Embryonic facial prominence (tissue), 1 donor: ENCODE data around the gene TLE4.
"Not testable (repeated sequence)": the region's sequence is repeated elsewhere in the genome, so short reads cannot be mapped to it uniquely, and the experiment has no call there.

Source experiments
- DNase-seq: peaks from one replicate; pipeline ENCODE4 v3.0.0-alpha.2; 2016; ENCODE audit errors: extremely low spot score

The TLE4 gene

DNA sequence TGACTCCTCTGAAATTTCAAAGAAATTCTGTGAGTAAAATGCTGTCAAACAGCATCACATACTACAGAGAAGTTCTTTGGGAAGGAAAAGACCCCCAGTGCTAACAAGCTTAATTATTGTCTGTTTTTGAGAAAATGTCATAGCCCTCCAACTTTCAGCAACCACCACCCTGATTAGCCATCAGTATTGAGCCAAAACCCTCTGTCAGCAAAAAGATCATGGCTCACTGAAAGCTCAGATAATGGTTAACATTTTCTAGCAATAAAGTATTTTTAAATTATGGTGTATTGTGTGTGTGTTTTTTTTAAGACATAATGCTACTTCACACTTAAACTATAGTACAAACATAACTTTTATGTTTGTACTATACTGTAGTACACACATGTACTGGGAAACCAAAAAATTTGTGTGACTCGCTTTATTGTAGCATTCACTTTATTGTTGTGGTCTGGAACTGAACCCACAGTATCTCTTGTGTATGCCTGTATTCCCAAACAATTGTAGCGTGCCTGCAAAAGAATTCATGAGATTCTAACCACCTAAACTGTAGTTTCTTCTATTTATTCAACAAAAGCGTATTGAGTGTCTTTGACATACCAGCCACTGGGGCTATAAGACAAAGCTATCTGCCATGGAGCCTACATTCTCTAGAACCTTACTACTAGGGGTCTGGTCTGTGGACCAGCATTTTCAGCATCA lies 31.6 kb downstream of the TLE4 start:
- DNase-seq: no peak

DNA sequence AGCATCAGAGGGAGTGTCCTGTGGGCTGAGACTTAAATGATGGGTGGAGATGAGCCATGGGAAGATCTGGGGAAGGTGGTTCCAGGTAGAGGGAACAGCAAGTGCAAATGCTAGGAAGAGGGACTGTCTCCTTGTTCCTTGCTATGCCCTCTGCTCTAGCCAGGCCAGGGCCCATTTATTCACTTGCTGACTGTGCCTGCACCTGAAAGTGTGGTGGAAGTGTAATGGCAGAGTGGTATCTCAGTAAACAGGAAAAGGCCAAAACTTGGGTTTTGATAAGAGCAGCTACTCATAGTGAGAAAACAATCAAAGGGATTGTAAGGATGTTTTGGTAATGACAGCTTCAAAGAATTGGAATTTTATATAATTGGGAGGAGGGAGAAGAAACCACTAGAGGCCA lies 32.4 kb downstream of the TLE4 start:
- DNase-seq: no peak

DNA sequence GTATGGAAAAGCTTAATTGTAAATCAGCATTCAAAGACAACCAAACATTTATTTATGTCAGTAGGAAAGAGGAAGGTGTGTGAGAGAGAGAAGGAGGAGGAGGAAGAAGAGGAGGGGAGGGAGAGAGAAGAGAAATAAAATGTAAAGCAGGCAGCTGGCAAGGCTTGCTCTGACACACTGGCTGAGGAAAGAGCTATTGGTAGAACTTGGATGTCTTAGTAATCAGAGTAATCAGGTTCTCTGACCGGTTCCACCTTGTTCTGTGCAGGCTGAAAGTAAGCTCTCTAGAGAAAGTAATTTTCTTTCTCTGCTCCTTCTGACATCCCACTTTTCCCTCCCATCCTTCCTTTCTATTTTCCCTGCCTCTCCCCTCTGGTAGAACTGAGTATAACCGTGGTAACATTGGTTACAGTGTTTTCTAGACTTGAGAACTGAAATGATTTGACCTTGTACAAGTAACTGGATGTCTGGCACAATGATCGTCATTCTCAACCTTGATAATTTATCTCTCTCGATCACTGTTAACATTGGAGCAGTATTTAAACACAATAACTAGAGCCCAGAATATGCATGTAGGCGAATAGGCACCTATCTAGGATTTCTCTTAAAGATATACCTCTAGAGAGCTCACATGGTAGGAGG lies 33.3 kb downstream of the TLE4 start:
- DNase-seq: no peak

DNA sequence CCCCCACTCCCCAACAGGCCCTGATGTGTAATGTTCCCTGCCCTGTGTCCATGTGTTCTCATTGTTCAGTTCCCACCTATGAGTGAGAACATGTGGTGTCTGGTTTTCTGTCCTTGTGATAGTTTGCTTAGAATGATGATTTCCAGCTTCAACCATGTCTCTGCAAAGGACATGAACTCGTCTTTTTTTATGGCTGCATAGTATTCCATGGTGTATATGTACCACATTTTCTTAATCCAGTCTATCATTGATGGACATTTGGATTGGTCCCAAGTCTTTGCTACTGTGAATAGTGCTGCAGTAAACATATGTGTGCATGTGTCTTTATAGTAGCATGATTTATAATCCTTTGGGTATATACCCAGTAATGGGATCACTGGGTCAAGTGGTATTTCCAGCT lies 34.8 kb downstream of the TLE4 start:
- not testable (repeated sequence) for DNase-seq

DNA sequence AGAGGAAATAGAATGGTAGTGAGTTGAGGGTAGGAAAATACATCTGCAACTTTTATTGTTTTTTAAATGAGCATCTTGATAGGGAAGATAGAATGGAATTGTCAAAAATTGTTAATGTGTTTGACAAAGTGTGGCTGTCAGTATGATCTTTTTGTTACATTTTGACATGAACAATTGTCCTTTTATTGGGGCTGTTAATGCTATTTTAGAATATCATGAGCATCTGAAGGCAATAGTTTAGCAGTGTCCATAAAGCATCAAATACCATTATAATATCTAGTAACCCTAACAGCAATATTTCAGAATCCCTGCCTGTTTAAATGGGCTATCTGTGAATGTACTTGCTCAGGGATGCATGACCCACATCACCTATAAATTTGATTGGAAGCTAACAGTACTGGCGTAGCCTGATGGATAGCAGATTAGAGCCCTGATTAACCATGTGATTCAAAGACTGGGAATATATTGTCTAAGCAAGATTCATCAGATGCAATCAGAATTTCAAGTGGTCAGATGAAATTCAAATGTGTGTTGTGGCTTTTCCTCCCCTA lies 37.8 kb downstream of the TLE4 start:
- DNase-seq: no peak

DNA sequence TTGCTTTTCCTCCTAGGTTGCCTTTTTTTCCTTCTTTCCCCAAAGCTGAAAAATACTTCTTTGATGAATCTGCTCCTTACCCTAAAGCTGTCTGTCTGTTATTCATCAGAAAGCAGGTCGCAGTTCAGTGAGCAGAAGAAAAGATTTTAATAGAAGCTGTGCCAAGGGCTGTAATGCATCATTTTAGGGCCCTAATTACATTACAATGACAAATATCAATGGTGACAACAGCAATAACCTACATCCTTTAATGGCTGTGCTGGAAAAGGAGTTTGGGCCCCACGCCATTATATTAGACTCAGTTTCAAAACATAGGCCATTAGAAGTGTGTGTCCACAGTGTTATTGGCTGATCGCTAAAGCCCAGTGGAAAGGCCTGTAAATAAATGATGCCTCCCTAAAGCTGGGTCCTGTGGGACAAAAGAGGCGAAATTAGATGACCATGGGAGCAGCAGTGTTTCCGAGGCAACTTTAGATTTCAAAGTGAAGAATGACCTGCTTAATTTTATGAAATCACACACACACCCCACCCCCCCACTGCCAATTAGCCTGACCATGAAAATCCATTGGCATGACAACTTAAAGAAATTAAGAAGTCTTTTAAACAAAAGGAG lies 38.4 kb downstream of the TLE4 start:
- DNase-seq: no peak

DNA sequence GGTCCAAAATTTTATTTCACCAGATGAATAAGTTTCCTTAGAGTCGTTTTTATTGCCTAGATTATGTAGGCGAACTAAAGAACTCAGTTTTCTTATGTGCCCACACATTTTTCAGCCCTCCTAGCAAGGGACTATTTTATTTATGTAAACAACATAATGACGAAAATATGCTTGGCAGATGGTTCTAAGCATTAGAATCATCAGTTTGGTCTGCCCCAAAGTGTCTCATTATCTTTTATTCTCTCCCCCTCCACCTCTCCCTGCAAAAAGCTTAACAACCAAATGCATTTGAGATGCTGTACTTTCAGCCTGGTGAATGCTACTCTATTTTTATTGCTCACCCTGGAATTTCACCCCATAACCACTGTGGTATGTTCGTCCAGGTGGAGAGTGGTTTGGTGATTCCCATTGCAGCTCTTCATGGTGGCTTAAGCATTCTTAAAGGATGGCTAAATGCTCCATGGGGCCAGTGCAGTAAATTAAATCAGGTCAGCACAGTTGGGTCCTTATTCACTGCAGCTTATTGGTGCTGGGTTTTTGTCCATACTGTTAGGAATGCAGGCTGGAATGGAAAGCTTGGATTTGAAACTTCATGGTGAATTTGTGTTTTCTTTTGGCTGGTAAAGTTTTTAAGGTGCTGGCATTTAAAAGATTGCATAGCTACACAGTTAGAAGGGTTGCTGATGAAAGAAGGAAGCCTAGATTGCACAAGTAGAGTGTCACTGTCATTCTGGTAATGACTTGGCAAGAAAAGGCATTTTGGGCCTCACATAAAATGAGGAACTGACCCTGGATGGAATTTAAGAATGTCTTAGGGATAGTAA lies 39.2 kb downstream of the TLE4 start:
- DNase-seq: no peak

DNA sequence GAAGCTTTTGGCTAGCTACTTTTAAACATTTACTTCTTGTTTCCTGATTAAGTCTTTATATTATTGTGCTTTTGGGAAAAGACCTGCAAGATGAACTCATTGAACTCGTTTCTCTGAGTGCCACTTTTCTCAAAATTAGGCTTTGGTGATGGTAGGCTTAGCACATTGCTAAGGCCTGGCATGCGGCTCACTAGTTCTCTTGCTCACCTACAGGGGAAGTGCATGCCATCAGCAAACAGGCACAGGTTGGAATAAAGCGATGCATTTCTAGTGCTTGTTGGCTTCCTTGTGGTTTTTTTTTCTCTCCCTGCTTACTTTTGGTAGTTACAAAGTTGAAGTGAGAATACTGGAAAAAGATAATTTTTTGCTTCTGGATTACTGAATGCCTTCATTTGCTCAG lies 41.4 kb downstream of the TLE4 start:
- no peak for DNase-seq

DNA sequence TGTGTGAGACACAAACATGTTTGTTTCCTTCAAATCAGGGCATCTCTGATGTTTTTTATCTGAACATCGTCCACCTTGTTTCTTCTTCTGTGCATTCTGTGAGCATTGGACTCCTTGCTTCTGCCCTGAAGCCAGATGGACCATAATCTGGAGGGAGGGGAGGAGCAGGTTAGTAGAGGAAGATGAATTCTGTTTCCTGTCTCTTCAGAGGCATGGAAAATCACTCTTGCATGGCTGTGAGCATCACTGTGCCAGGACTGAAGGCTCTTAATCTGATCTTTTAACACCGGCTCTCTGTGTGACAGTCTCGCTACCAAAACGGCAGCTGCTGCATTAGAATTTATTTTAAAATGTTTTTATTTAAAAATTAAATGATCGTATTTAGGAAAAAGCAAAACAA lies 43.3 kb downstream of the TLE4 start:
- no peak for DNase-seq

DNA sequence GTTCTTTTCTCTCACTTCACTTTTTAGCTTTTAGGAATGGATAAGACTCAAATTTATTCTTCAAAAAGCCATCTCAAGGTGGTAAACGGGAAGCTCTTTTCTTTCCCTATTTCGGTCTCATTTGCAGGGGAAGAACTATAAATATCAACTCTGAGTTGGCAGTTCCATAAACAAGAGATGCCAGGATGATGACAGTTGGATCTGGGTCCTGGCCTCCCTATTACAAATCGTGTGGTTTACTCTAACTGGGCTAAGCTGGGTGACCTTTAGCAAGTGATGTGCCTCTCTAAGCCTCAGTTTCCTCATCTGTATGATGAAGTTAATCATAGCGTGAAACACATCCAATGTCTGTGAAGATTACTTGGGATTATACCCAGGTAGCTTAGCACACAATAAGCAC lies 44.2 kb downstream of the TLE4 start:
- DNase-seq: no peak

DNA sequence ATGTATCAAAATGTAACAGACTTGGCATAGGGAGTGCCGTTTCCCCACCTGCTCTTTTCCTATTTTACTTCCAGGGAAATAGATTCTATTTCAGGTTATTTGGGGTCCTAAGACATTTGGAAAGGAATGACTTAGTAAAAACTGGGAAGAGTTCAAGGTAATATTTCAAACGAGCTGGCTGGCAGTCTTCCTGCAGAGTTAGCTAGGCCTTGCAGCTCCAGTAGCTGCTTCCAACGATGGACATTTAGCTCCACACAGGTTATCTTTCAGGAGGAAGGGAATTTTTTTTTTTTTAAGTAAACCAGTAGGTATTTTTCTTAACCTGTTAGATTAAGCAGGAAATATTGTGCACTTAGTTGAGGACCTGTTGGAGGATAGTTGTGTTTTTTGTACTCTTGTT lies 45.2 kb downstream of the TLE4 start:
- DNase-seq: no peak

DNA sequence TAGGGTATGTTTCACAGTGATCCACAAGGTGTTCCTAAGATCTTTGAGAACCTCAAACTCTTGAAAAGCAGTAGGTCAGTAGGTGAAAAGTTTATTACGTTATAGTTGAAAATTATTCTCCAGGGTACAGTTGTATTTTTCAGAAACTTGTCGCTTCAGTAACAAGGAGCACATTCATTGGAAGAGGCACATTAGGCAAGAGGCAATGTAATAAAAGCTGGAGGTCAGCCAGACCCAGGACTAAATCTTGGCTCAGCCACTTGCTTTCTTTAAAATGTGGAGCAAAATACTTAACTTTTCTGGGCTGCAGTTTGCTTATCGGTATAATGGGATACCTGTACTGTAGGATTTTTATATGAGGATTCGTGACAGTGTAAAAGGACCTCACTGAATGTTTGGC lies 45.6 kb downstream of the TLE4 start:
- no peak for DNase-seq

DNA sequence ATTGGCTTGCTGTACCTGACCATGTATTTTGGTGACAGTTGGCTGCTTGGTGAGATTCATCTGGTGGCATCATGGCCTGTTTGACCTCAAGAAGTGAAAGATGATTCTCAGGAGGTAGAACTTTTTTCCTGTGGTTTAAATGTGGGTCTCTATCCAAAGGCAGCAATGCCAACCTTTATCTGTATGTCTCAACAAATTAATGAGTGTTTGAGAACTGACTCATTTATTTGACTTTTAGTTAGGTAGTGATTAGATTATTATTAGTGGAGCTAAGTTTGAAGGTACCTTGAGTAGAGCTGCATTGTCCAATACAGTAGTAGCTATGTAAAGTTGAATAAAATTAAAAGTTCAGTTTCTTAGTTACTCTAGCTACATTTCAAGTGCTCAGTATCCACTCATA lies 48.2 kb downstream of the TLE4 start:
- DNase-seq: no peak

DNA sequence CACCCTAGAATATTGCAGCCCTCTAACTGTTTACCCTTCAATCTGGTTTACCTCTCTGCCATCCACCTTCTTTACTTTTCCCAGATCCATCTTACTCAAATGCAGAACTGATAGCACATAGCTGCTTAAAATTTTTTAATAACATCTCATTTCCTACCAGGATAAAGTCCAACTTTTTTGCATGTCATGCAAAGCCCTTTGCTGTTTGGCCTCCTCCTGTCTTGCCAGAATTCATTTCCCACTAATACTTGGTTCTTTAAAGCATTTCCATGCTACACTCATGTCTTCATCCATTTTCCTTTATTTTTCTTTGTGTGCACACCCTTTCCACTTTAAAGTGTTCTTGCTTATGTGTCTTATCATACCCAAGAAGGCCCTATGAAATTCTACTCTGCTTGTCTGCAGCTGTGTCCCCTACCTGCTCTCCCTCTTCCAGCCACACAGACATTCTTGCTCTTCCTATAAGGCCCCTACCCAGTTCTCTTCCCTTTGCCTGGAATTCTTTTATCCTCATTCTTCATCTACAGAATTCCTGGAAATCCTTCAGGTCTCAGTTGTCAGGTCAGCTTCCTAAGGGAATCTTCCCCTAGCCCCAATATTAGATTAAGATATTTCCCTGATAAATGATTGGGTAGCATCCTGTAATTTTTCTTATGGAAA lies 50.3 kb downstream of the TLE4 start:
- no peak for DNase-seq

DNA sequence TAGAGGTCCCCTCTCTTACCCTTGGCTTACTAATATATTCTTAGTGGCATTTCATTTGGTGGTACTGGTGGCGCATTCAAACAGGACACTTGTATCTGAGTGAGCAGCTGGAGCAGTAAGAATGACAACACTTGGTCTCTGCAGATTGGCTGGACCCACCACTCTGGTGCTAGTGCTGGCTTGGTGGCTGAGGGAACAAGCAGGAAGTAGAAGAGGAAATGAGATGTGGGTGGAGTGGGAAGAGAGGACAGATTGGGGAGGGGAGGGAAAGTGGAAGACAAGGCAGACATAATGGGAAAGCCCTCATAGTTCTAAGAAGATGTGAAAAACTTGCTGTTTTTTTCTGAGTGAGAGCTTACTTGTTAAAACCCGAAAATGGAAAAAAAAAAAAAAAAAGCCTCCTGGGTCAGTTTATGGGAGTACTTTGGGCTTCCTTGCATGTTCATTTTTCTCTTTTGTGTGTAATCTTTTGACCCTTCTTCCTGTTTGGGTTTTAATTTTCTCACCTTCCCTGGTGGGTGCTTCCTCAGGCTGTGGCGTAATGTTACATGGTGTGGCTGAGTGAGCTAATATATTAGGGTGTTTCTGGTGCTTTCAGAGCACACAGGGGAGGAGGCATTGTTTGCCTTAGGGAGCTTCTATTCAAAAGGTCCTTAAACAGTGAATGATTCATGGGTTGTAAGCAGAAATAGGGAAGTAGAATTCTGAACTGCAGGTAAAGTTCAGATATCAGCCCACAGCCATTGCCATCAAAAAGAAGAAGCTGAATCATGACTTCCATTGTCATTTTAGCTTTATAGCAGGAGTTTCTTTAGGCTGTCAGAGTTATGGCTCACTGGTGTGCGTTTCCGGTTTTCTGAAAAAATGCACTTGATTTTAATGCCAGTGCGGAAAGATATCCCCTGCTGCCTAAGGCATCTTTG lies 52.3 kb downstream of the TLE4 start:
- no peak for DNase-seq

DNA sequence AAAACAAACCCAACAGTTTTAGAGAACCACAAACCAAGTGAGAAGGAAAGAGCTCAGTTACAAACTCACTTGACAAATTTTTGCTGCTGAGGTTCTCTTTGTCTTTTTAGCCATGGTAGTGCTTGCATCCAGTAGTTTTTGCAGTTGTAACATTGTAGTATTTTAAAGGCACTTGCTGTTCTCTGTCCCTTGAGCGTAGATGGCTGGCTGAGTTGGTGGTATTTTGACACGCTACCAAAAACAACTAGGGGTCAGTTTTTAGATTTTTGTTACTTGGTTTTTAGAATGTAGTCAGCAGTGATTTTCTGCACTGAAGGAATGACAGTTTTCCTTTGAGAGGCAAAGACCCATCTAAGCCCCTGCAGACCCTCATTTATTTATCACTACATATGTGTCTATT lies 58.0 kb downstream of the TLE4 start:
- no peak for DNase-seq

DNA sequence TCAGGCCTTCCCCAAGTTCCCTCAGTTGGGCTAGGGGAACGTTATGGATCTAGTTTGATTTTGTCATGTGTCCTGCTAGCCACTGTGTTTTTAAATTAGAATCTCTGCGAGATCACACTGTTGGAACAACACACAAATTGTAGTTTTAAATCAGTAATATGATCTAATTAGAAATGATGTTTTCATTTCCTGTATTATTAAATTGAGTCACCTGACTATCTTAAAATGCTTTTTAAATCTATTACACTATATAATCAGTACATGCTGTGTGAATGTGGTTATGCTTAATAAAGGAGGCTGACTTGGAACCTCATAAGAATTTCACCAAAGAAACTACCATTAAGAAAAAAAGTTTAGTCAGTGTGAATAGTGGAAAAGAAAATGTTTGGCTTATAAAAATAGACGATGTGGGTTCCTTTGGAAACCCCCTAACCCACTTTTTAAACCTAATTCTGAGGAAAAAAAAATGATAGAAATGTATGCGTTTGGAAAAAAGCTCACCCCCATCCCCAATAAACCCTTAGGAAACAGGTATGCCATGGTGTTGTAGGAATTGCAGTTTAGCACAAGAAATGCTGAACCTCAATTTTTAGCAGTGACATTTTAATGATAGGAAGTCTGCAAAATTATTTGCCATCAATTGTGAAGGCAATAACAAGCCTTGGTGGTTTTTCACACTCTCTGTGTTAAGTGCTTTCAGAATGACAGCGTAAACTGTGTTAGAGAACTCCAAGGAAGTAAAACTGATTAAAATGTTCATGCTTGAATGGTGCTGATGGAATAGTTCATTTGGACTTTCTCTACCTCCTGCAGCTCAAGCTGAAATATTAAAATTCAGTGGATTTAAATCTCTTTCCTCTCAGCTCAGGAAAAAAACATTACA lies 59.0 kb downstream of the TLE4 start:
- DNase-seq: no peak

DNA sequence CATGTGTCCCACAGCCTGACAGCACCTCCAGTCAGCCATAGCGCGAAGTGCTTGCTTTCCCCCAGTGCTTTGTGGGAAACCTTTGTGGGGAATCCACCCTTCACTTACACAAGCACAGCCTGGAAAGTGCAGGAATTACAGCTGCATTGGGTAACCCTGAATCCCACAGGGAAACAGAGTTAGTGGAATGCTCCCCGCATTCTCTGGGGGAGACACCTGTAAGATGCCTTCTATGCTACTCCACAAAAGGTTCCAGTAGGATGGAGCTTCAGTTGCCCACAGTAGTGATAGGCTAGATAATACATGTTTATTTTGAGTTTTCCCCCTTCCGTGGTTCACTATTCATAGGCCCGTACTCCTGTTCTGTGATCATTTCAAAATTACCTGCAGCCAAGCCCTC lies 60.3 kb downstream of the TLE4 start:
- DNase-seq: no peak

DNA sequence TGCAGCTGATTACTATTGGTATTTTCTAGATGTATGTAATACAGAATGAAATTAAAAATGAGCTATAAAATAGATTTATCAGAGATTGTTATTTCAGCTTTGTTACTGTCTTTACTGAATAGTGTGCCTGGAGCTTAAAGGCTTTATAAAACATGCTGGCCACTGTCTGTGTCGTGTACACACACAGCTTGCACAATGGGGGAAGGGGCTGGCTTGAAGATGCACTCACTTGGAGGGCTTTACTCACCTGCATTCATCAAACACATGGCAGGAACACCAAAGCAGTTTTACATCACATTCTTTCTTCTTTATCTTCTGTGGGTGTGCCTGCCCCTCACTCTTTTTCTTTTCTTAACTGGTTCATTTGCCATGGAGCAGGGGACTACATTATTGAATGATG lies 60.9 kb downstream of the TLE4 start:
- DNase-seq: no peak

DNA sequence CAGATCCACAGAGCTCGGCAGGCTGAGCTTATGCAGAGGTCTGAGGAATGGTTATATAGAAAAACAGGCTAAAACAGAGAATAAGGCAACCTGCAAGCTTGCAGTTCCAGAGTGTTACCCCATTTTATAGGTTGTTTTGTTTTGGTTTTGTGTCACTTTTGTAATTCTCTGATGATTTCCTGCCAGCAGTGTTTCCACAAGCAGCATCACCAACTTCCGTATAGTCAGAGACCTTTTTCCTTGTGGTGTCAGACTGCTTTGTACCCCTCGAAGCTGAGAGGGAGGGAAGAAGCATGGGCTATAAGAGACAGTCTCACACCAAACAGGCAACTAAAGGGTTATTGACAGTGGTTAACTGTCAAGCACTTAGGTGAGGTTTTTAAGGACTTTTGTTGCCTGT lies 61.8 kb downstream of the TLE4 start:
- no peak for DNase-seq
